Spleen (tissue), 11 donors: ENCODE data around the gene HSPB1. TPM values are rescaled to one million over a fixed set of nuclear protein-coding genes. Genes with fewer than 3 reads are reported as not detected.

Experiments used
- DNase-seq: peaks from one replicate; pipeline ENCODE4 v3.0.0-alpha.2; 2020
- H3K27ac ChIP-seq, 8 donors: fragments of 200-600 bp; sonication (generic) in 7 of 8; 1 replicate in 4 of 8; 2 replicates in 4 of 8; pipeline versions ENCODE4 v1.5.0 to v1.8.0; 2016 to 2021; ENCODE audit warnings: inconsistent platforms in 4 of 8, mild to moderate bottlenecking in 4 of 8, moderate library complexity in 1 of 8
- H3K27me3 ChIP-seq, 7 donors: fragments of 200-600 bp; sonication (generic) in 6 of 7; replicated peaks in 1 of 7; 1 replicate in 4 of 7; 2 replicates in 3 of 7; pipeline versions ENCODE4 v1.5.0 to v1.8.0; 2016 to 2021; ENCODE audit warnings: inconsistent platforms in 3 of 7, mild to moderate bottlenecking in 1 of 7
- H3K36me3 ChIP-seq, 6 donors: fragments of 200-600 bp; sonication (generic) in 5 of 6; 1 replicate in 4 of 6; 2 replicates in 2 of 6; pipeline versions ENCODE4 v1.5.0 to v1.8.0; 2016 to 2021; ENCODE audit warnings: inconsistent platforms in 2 of 6
- H3K4me1 ChIP-seq, 6 donors: fragments of 200-600 bp; sonication (generic) in 5 of 6; 1 replicate in 3 of 6; 2 replicates in 3 of 6; pipeline versions ENCODE4 v1.5.0 to v1.8.0; 2016 to 2021; ENCODE audit warnings: inconsistent platforms in 3 of 6
- H3K4me3 ChIP-seq, 8 donors: fragments of 200-600 bp; sonication (generic) in 7 of 8; 1 replicate in 4 of 8; 2 replicates in 4 of 8; pipeline versions ENCODE4 v1.5.0 to v1.8.0; 2016 to 2021; ENCODE audit warnings: inconsistent platforms in 4 of 8, mild to moderate bottlenecking in 4 of 8, moderate library complexity in 2 of 8
- H3K9me3 ChIP-seq, 8 donors: fragments of 200-600 bp; sonication (generic) in 7 of 8; 1 replicate in 4 of 8; 2 replicates in 4 of 8; pipeline versions ENCODE4 v1.5.0 to v1.8.0; 2016 to 2021; ENCODE audit warnings: inconsistent platforms in 4 of 8
- CTCF ChIP-seq, 11 experiments: fragments of 200-600 bp in 7 of 11; fragments of 450-650 bp in 4 of 11; sonication (generic) in 4 of 11; IDR thresholded peaks in 8 of 11; conservative IDR thresholded peaks in 3 of 11; 1 replicate in 7 of 11; 2 replicates in 4 of 11; pipeline versions ENCODE4 v1.4.0 to v1.8.0; 2016 to 2021; ENCODE audit warnings: antibody characterized with exemption in 11 of 11, inconsistent platforms in 4 of 11, mild to moderate bottlenecking in 1 of 11
- POLR2A ChIP-seq, 3 donors: fragments of 450-650 bp; IDR thresholded peaks; one replicate each; pipeline ENCODE4 v1.5.1; 2017; ENCODE audit warnings: antibody characterized with exemption in 3 of 3, mild to moderate bottlenecking in 1 of 3
- POLR2AphosphoS5 ChIP-seq, 3 donors: sonication (generic); formaldehyde crosslinking; IDR thresholded peaks; one replicate each; pipeline ENCODE4 v1.5.1; 2017; ENCODE audit warnings: antibody characterized with exemption in 3 of 3
- WGBS, 5 donors: extraction: QIAGEN DNeasy Blood & Tissue Kit in 3 of 5; methylation state at CpG; one replicate each; pipeline versions ENCODE4 v1.1.5 to v1.1.7; 2013 to 2018; 5-methylcytosine and 5-hydroxymethylcytosine counted together
- intact Hi-C: fragments of 100-400 bp; cut with DNase I; formaldehyde crosslinking; loops from one replicate; pipeline ENCODE4 v1.15.0; 2023; ENCODE audit warnings: low total_unique reads
- polyA plus RNA-seq, 3 donors: library from polyadenylated mRNA; stranded (reverse); fragments of 200-250 nt; gene quantifications; one replicate each; pipeline ENCODE4 v1.2.1, GENCODE V29; 2013
- total RNA-seq, 7 donors: library from RNA; depleted of rRNA in 3 of 7; stranded (reverse); fragments of >200 nt in 3 of 7; fragmentation: NEBNext Ultra II Directional in 4 of 7; extraction: Animal tissue kit (Norgen Biotek cat#: 25700) in 4 of 7; gene quantifications; one replicate each; pipeline versions ENCODE4 v1.1.0 to v1.2.1, GENCODE V29; 2016 to 2021
- donor health status: healthy with polysubstance abuse.
- donor health status: DM: no; HTN: no; CAD: no; lungs with moderate emphysema.
- donor health status: DM: no; HTN: no; CAD: no.
- donor health status: Bipolar disorder and iron deficiency.
- donor health status: healthy.
- donor health status: DM: no; HTN: no; CAD: no.
- donor health status: DM: yes; HTN: yes; CAD: no.

The HSPB1 gene
- total and polyA plus RNA-seq, 10 donors, result 56.5 to 227 (median 137) TPM

- DNase-seq, result no peak
- intact Hi-C loops, result no loop called here
- peaks cover 0 to 34% (median 0%) of the 10 kb centered on the region in 7 donors for H3K27me3 ChIP-seq
- WGBS, 5 donors, result 36 to 43% (median 39%) methylated on average over 7 of the region's 7 CpGs
- no peaks in the 10 kb centered on the region for H3K9me3 ChIP-seq
- TF ChIP-seq CTCF (IDR thresholded peaks at IDR 0.05 in 8 of 11, conservative IDR thresholded peaks at IDR 0.05 in 3 of 11) (no peak), POLR2A (IDR thresholded peaks at IDR 0.05) (no peak), POLR2AphosphoS5 (IDR thresholded peaks at IDR 0.05) (no peak)
- no peaks in the 10 kb centered on the region for H3K36me3 ChIP-seq
- no peak overlapping the region for H3K4me3 ChIP-seq
- H3K4me1 ChIP-seq, result peaks cover 0 to 24% (median 9%) of the 10 kb centered on the region in 6 donors
- no peak overlapping the region for H3K27ac ChIP-seq
Measured at GRCh38 chr7:76272851-76273497, 29.5 kb upstream of the HSPB1 start.

GRCh38 chr7:76273503-76273902 is 29.0 kb upstream of the HSPB1 start:
- H3K27me3 ChIP-seq, result peaks cover 0 to 34% (median 0%) of the 10 kb centered on the region in 7 donors
- 80 to 94% (median 85%) methylated on average over 5 of the region's 5 CpGs for WGBS, 5 donors
- no peak for DNase-seq
- H3K9me3 ChIP-seq, result no peaks in the 10 kb centered on the region
- intact Hi-C loops, result no loop called here
- no peak overlapping the region for H3K4me3 ChIP-seq
- peaks cover 0 to 19% (median 5%) of the 10 kb centered on the region in 6 donors for H3K4me1 ChIP-seq
- TF ChIP-seq POLR2A (IDR thresholded peaks at IDR 0.05), result no peak
- no peak for TF ChIP-seq POLR2AphosphoS5 (IDR thresholded peaks at IDR 0.05)
- TF ChIP-seq CTCF (IDR thresholded peaks at IDR 0.05 in 8 of 11, conservative IDR thresholded peaks at IDR 0.05 in 3 of 11), result no peak
- H3K36me3 ChIP-seq, result no peaks in the 10 kb centered on the region
- H3K27ac ChIP-seq, result no peak overlapping the region

GRCh38 chr7:76278540-76278939 is 23.9 kb upstream of the HSPB1 start:
- Histone ChIP-seq H3K4me1 (peaks cover 0 to 29% (median 22%) of the 10 kb centered on the region in 6 donors), H3K27ac (no peak overlapping the region), H3K9me3 (no peaks in the 10 kb centered on the region), H3K27me3 (peaks cover 2 to 75% (median 25%) of the 10 kb centered on the region in 7 donors), H3K4me3 (no peak overlapping the region), H3K36me3 (no peaks in the 10 kb centered on the region)
- WGBS, 5 donors, result 95 to 100% (median 100%) methylated on average over 1 of the region's 1 CpG
- DNase-seq, result no peak
- TF ChIP-seq POLR2A (IDR thresholded peaks at IDR 0.05) (no peak), CTCF (IDR thresholded peaks at IDR 0.05 in 8 of 11, conservative IDR thresholded peaks at IDR 0.05 in 3 of 11) (no peak), POLR2AphosphoS5 (IDR thresholded peaks at IDR 0.05) (no peak)
- intact Hi-C loops, result no loop called here

GRCh38 chr7:76280408-76280807 is 22.1 kb upstream of the HSPB1 start:
- Histone ChIP-seq H3K27me3 (peaks cover 2 to 93% (median 28%) of the 10 kb centered on the region in 7 donors), H3K27ac (no peak overlapping the region), H3K4me1 (peaks cover 0 to 30% (median 21%) of the 10 kb centered on the region in 6 donors), H3K9me3 (no peaks in the 10 kb centered on the region), H3K36me3 (no peaks in the 10 kb centered on the region), H3K4me3 (no peak overlapping the region)
- intact Hi-C loops, result no loop called here
- no peak for TF ChIP-seq POLR2AphosphoS5 (IDR thresholded peaks at IDR 0.05)
- TF ChIP-seq CTCF (IDR thresholded peaks at IDR 0.05 in 8 of 11, conservative IDR thresholded peaks at IDR 0.05 in 3 of 11), result no peak
- no peak for TF ChIP-seq POLR2A (IDR thresholded peaks at IDR 0.05)
- DNase-seq, result no peak
- WGBS, 5 donors, result 38 to 48% (median 44%) methylated on average over 21 to 25 of the region's 25 CpGs
